Transverse colon (tissue), 4 donors: ENCODE results near the gene OR6K2. TPM values are rescaled to one million over a fixed set of nuclear protein-coding genes. Genes with fewer than 3 reads are reported as not detected.

Experiments used
- DNase-seq: peaks from one replicate; pipeline ENCODE4 v3.0.0-alpha.2; 2019
- H3K27ac ChIP-seq, 4 donors: fragments of 200-600 bp; sonication (generic); 2 replicates each; pipeline ENCODE4 v1.5.1; 2016 to 2018; ENCODE audit warnings: inconsistent platforms in 4 of 4
- H3K27me3 ChIP-seq: fragments of 200-600 bp; sonication (generic); 2 replicates; pipeline ENCODE4 v1.5.1; 2017; ENCODE audit warnings: inconsistent platforms
- H3K36me3 ChIP-seq, 4 donors: fragments of 200-600 bp; sonication (generic); 2 replicates each; pipeline ENCODE4 v1.5.1; 2017 to 2019; ENCODE audit warnings: inconsistent platforms in 4 of 4
- H3K4me1 ChIP-seq, 4 donors: fragments of 200-600 bp; sonication (generic); 2 replicates each; pipeline ENCODE4 v1.5.1; 2017 to 2020; ENCODE audit warnings: inconsistent platforms in 4 of 4
- H3K4me3 ChIP-seq, 4 donors: fragments of 200-600 bp; sonication (generic); 1 replicate in 1 of 4; 2 replicates in 3 of 4; pipeline versions ENCODE4 v1.5.1 to v1.6.1; 2017 to 2019; ENCODE audit warnings: inconsistent platforms in 4 of 4
- H3K9me3 ChIP-seq, 2 donors: fragments of 200-600 bp; sonication (generic); 2 replicates each; pipeline ENCODE4 v1.5.1; 2017 to 2019; ENCODE audit warnings: inconsistent platforms in 2 of 2
- CTCF ChIP-seq, 5 experiments: fragments of 200-600 bp in 3 of 5; fragments of 450-650 bp in 2 of 5; sonication (generic) in 3 of 5; IDR thresholded peaks; 1 replicate in 2 of 5; 2 replicates in 3 of 5; pipeline ENCODE4 v1.5.1; 2016 to 2017; ENCODE audit warnings: antibody characterized with exemption in 5 of 5, inconsistent platforms in 3 of 5, mild to moderate bottlenecking in 2 of 5, moderate library complexity in 1 of 5
- EP300 ChIP-seq: sonication (generic); formaldehyde crosslinking; IDR thresholded peaks from one replicate; pipeline ENCODE4 v1.6.1; 2017; ENCODE audit warnings: antibody characterized with exemption, low read depth
- POLR2A ChIP-seq: fragments of 450-650 bp; IDR thresholded peaks from one replicate; pipeline ENCODE4 v1.6.1; 2016; ENCODE audit warnings: antibody characterized with exemption, mild to moderate bottlenecking, moderate library complexity
- POLR2AphosphoS5 ChIP-seq, 3 donors: sonication (generic); formaldehyde crosslinking; IDR thresholded peaks; one replicate each; pipeline ENCODE4 v1.6.1; 2016; ENCODE audit warnings: antibody characterized with exemption in 3 of 3
- WGBS, 2 donors: methylation state at CpG; one replicate each; pipeline ENCODE4 v1.1.5; 2018; ENCODE audit warnings: low coverage in 1 of 2; 5-methylcytosine and 5-hydroxymethylcytosine counted together
- in situ Hi-C, 4 donors: fragments of 200-750 bp; cut with MboI; loops; one replicate each; pipeline versions ENCODE4 v1.15.0 to v1.15.1; 2017; ENCODE audit warnings: low sequenced_read_pairs in 3 of 4, low pct_ligation_motif_present in 1 of 4, low pct_unique_long_range_greater_than_20kb in 1 of 4
- intact Hi-C: fragments of 100-400 bp; cut with DNase I; formaldehyde crosslinking; loops from one replicate; pipeline ENCODE4 v1.15.1; 2023; ENCODE audit warnings: low total_unique reads
- total RNA-seq, 4 donors: library from RNA; depleted of rRNA; stranded (reverse); fragments of >200 nt; gene quantifications; one replicate each; pipeline ENCODE4 v1.1.0, GENCODE V29; 2016

The OR6K2 gene
- total RNA-seq, 4 donors from 2014 or later = not detected

- Histone ChIP-seq H3K4me1 (no peaks in the 10 kb centered on the region), H3K4me3 (no peak overlapping the region), H3K27me3 (no peaks in the 10 kb centered on the region), H3K27ac (no peak overlapping the region), H3K36me3 (no peaks in the 10 kb centered on the region), H3K9me3 (no peaks in the 10 kb centered on the region)
- in situ Hi-C loops = no loop called here
- no peak for TF ChIP-seq POLR2A
- intact Hi-C loops = no loop called here
- 59 to 60% methylated on average over 3 of the region's 3 CpGs for WGBS, 2 donors
- no peak for DNase-seq
These were observed 19.2 kb upstream of the OR6K2 start for GRCh38 chr1:158719664-158720063.

- no peak for DNase-seq
- intact Hi-C loops (no loop called here), in situ Hi-C loops (no loop called here)
- TF ChIP-seq POLR2A (no peak), CTCF (IDR thresholded peaks at IDR 0.05) (no peak), POLR2AphosphoS5 (IDR thresholded peaks at IDR 0.05) (no peak), EP300 (no peak)
- H3K27ac ChIP-seq = no peak overlapping the region
- no peaks in the 10 kb centered on the region for H3K27me3 ChIP-seq
- 65 to 90% methylated on average over 4 to 6 of the region's 6 CpGs for WGBS, 2 donors
- H3K9me3 ChIP-seq = no peaks in the 10 kb centered on the region
- H3K4me3 ChIP-seq = no peak overlapping the region
- no peaks in the 10 kb centered on the region for H3K4me1 ChIP-seq
- no peaks in the 10 kb centered on the region for H3K36me3 ChIP-seq
These were observed 16.9 kb upstream of the OR6K2 start for GRCh38 chr1:158717344-158717743.

- no peaks in the 10 kb centered on the region for H3K27me3 ChIP-seq
- no peaks in the 10 kb centered on the region for H3K36me3 ChIP-seq
- no peaks in the 10 kb centered on the region for H3K9me3 ChIP-seq
- no peaks in the 10 kb centered on the region for H3K4me1 ChIP-seq
- 68 to 75% methylated on average over 1 of the region's 1 CpG for WGBS, 2 donors
- TF ChIP-seq POLR2A = no peak
- intact Hi-C loops (no loop called here), in situ Hi-C loops (no loop called here)
- no peak for DNase-seq
- H3K4me3 ChIP-seq = no peak overlapping the region
- H3K27ac ChIP-seq = no peak overlapping the region
These were observed 15.9 kb upstream of the OR6K2 start for GRCh38 chr1:158716335-158716734.

- no peak for TF ChIP-seq POLR2A
- TF ChIP-seq EP300 = no peak
- TF ChIP-seq POLR2AphosphoS5 (IDR thresholded peaks at IDR 0.05) = no peak
- TF ChIP-seq CTCF (IDR thresholded peaks at IDR 0.05) = no peak
- intact Hi-C loops = no loop called here
These were observed 14.3 kb upstream of the OR6K2 start for GRCh38 chr1:158714754-158715153.

GRCh38 chr1:158711098-158711497 is 10.6 kb upstream of the OR6K2 start:
- no peak for DNase-seq
- WGBS, 2 donors = 54 to 59% methylated on average over 4 of the region's 4 CpGs

More at GRCh38 chr1:158714754-158715153, 14.3 kb upstream of the OR6K2 start:
- WGBS, 2 donors = 17 to 20% methylated on average over 1 of the region's 1 CpG
- H3K9me3 ChIP-seq = no peaks in the 10 kb centered on the region
- no peak for DNase-seq
- no peak overlapping the region for H3K4me3 ChIP-seq
- no peaks in the 10 kb centered on the region for H3K27me3 ChIP-seq
- H3K27ac ChIP-seq = no peak overlapping the region
- H3K36me3 ChIP-seq = no peaks in the 10 kb centered on the region
- in situ Hi-C loops = no loop called here
- H3K4me1 ChIP-seq = no peaks in the 10 kb centered on the region

More at GRCh38 chr1:158711098-158711497, 10.6 kb upstream of the OR6K2 start:
- intact Hi-C loops = no loop called here
- in situ Hi-C loops = no loop called here
- Histone ChIP-seq H3K27me3 (no peaks in the 10 kb centered on the region), H3K9me3 (no peaks in the 10 kb centered on the region), H3K4me1 (no peaks in the 10 kb centered on the region), H3K36me3 (no peaks in the 10 kb centered on the region), H3K27ac (no peak overlapping the region), H3K4me3 (no peak overlapping the region)
- TF ChIP-seq POLR2AphosphoS5 (IDR thresholded peaks at IDR 0.05) (no peak), EP300 (no peak), POLR2A (no peak), CTCF (IDR thresholded peaks at IDR 0.05) (no peak)
